Measurements from ENCODE around the gene PRKAG2.

DNA sequence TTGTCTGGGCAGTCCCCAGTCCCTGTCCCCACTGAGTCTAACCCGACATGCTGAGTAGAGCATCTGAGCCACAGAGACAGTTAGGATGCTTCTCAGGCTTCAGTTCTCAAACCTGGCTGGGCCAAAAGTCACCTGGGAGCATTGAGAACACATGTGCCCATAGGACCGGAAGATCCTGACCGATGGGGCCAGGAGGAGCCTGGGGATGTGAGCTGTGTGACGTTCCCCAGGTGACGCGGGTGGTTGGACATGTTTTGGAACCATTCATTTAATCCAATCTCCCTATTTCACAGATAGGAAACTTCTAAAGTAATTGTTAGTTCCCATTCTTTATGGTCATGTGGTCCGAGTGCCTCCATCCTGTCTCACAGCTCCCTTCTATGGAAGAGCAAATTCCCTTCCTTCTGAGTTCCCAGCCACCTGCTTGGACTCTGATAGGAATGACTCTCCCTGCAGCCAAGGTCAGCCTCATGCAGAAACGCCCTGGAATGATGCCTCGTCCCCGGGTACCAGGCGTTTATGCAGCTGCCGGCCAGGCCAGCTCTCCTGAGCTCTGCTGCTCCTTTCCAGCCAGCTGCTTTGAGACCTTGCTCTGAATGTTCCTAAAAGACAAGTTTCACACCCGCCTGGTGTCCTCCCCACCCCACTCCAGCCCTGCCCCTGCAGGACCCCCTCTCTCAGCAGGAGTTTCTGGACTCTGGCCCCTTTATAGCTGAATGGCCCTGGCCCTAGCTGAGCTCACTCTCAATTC is 190.7 kb downstream of the PRKAG2 start:
- no peak for TF ChIP-seq MAF1 (CRISPR knock-in tag; IDR thresholded peaks at IDR 0.05; ENCODE audit: borderline replicate concordance)
- TF ChIP-seq HNRNPUL1 (IDR thresholded peaks at IDR 0.05; ENCODE audit: low read depth, low read length) = no peak
- TF ChIP-seq, protein P1, sequence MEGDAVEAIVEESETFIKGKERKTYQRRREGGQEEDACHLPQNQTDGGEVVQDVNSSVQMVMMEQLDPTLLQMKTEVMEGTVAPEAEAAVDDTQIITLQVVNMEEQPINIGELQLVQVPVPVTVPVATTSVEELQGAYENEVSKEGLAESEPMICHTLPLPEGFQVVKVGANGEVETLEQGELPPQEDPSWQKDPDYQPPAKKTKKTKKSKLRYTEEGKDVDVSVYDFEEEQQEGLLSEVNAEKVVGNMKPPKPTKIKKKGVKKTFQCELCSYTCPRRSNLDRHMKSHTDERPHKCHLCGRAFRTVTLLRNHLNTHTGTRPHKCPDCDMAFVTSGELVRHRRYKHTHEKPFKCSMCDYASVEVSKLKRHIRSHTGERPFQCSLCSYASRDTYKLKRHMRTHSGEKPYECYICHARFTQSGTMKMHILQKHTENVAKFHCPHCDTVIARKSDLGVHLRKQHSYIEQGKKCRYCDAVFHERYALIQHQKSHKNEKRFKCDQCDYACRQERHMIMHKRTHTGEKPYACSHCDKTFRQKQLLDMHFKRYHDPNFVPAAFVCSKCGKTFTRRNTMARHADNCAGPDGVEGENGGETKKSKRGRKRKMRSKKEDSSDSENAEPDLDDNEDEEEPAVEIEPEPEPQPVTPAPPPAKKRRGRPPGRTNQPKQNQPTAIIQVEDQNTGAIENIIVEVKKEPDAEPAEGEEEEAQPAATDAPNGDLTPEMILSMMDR (CRISPR knock-in tag; IDR thresholded peaks at IDR 0.05) = no peak
- no peak for TF ChIP-seq FOXA3 (CRISPR knock-in tag; IDR thresholded peaks at IDR 0.05)
- no peak for TF ChIP-seq NR2C2 (CRISPR knock-in tag; IDR thresholded peaks at IDR 0.05; ENCODE audit: borderline replicate concordance)
- TF ChIP-seq, protein P2, sequence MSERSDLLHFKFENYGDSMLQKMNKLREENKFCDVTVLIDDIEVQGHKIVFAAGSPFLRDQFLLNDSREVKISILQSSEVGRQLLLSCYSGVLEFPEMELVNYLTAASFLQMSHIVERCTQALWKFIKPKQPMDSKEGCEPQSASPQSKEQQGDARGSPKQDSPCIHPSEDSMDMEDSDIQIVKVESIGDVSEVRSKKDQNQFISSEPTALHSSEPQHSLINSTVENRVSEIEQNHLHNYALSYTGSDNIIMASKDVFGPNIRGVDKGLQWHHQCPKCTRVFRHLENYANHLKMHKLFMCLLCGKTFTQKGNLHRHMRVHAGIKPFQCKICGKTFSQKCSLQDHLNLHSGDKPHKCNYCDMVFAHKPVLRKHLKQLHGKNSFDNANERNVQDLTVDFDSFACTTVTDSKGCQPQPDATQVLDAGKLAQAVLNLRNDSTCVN (CRISPR knock-in tag; IDR thresholded peaks at IDR 0.05; ENCODE audit: borderline replicate concordance) = no peak
- no peak for TF ChIP-seq NR1H2 (CRISPR knock-in tag; IDR thresholded peaks at IDR 0.05; ENCODE audit: borderline replicate concordance, low read depth)
- TF ChIP-seq, protein P3, sequence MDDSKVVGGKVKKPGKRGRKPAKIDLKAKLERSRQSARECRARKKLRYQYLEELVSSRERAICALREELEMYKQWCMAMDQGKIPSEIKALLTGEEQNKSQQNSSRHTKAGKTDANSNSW (CRISPR knock-in tag; IDR thresholded peaks at IDR 0.05; ENCODE audit: borderline replicate concordance) = no peak
- no peak for TF ChIP-seq ATF7 (IDR thresholded peaks at IDR 0.05)
- no peak for TF ChIP-seq ATF7 (CRISPR knock-in tag; IDR thresholded peaks at IDR 0.05)
- no peak for TF ChIP-seq ZBTB7A (CRISPR knock-in tag; IDR thresholded peaks at IDR 0.05)
- TF ChIP-seq JUN (CRISPR knock-in tag; IDR thresholded peaks at IDR 0.05) = no peak
- TF ChIP-seq, protein P4, sequence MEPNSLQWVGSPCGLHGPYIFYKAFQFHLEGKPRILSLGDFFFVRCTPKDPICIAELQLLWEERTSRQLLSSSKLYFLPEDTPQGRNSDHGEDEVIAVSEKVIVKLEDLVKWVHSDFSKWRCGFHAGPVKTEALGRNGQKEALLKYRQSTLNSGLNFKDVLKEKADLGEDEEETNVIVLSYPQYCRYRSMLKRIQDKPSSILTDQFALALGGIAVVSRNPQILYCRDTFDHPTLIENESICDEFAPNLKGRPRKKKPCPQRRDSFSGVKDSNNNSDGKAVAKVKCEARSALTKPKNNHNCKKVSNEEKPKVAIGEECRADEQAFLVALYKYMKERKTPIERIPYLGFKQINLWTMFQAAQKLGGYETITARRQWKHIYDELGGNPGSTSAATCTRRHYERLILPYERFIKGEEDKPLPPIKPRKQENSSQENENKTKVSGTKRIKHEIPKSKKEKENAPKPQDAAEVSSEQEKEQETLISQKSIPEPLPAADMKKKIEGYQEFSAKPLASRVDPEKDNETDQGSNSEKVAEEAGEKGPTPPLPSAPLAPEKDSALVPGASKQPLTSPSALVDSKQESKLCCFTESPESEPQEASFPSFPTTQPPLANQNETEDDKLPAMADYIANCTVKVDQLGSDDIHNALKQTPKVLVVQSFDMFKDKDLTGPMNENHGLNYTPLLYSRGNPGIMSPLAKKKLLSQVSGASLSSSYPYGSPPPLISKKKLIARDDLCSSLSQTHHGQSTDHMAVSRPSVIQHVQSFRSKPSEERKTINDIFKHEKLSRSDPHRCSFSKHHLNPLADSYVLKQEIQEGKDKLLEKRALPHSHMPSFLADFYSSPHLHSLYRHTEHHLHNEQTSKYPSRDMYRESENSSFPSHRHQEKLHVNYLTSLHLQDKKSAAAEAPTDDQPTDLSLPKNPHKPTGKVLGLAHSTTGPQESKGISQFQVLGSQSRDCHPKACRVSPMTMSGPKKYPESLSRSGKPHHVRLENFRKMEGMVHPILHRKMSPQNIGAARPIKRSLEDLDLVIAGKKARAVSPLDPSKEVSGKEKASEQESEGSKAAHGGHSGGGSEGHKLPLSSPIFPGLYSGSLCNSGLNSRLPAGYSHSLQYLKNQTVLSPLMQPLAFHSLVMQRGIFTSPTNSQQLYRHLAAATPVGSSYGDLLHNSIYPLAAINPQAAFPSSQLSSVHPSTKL (CRISPR knock-in tag; IDR thresholded peaks at IDR 0.05) = no peak
- TF ChIP-seq, protein P5, sequence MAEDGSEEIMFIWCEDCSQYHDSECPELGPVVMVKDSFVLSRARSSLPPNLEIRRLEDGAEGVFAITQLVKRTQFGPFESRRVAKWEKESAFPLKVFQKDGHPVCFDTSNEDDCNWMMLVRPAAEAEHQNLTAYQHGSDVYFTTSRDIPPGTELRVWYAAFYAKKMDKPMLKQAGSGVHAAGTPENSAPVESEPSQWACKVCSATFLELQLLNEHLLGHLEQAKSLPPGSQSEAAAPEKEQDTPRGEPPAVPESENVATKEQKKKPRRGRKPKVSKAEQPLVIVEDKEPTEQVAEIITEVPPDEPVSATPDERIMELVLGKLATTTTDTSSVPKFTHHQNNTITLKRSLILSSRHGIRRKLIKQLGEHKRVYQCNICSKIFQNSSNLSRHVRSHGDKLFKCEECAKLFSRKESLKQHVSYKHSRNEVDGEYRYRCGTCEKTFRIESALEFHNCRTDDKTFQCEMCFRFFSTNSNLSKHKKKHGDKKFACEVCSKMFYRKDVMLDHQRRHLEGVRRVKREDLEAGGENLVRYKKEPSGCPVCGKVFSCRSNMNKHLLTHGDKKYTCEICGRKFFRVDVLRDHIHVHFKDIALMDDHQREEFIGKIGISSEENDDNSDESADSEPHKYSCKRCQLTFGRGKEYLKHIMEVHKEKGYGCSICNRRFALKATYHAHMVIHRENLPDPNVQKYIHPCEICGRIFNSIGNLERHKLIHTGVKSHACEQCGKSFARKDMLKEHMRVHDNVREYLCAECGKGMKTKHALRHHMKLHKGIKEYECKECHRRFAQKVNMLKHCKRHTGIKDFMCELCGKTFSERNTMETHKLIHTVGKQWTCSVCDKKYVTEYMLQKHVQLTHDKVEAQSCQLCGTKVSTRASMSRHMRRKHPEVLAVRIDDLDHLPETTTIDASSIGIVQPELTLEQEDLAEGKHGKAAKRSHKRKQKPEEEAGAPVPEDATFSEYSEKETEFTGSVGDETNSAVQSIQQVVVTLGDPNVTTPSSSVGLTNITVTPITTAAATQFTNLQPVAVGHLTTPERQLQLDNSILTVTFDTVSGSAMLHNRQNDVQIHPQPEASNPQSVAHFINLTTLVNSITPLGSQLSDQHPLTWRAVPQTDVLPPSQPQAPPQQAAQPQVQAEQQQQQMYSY (CRISPR knock-in tag; IDR thresholded peaks at IDR 0.05) = no peak
